Omental fat pad (tissue), 4 donors: ENCODE measurements around the gene WAS. TPM values are rescaled to one million over a fixed set of nuclear protein-coding genes. Genes with fewer than 3 reads are reported as not detected.
"Not testable (repeated sequence)": the region's sequence is repeated elsewhere in the genome, so short reads cannot be mapped to it uniquely, and the experiment has no call there.

ENCODE experiments used
- ATAC-seq: fragments of 150-250 bp; one replicate; pipeline ENCODE4 v1.9.1; 2016; ENCODE audit warnings: mild to moderate bottlenecking, moderate library complexity; ENCODE audit not compliant: low FRiP score
- DNase-seq: peaks from one replicate; pipeline ENCODE4 v3.0.0-alpha.2; 2019; ENCODE audit warnings: low spot score
- total RNA-seq, 4 donors: library from RNA; depleted of rRNA; stranded (reverse); fragments of >200 nt; gene quantifications; one replicate each; pipeline ENCODE4 v1.1.0, GENCODE V29; 2016
- TF ChIP-seq, protein P1 (sequence below), 3 donors: fragments of 450-650 bp; IDR thresholded peaks; one replicate each; pipeline ENCODE4 v1.5.1; 2016 to 2017; ENCODE audit warnings: antibody characterized with exemption in 3 of 3, mild to moderate bottlenecking in 3 of 3, moderate library complexity in 2 of 3

The WAS gene
- total RNA-seq, 4 donors from 2014 or later = 9.0 to 26.0 (median 21.0) TPM

DNA sequence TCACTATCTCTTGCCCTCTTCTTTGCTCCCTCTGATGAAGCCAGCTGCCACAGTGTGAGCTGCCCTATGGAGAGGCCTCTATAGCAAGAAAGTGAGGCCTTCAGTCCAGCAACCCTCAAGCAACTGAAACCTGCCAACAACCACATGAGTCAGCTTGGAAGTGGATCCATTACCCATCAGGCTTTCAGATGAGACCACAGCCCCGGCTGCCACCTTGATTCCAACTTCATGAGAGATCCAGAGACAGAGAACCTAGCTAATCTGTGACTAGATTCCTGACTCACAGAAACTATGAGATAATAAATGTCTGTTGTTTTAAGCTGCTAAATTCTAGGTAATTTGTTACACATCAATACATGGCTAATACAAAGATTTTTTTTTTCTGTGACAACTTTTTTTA lies 20.4 kb upstream of the WAS start:
- TF ChIP-seq, protein P1, sequence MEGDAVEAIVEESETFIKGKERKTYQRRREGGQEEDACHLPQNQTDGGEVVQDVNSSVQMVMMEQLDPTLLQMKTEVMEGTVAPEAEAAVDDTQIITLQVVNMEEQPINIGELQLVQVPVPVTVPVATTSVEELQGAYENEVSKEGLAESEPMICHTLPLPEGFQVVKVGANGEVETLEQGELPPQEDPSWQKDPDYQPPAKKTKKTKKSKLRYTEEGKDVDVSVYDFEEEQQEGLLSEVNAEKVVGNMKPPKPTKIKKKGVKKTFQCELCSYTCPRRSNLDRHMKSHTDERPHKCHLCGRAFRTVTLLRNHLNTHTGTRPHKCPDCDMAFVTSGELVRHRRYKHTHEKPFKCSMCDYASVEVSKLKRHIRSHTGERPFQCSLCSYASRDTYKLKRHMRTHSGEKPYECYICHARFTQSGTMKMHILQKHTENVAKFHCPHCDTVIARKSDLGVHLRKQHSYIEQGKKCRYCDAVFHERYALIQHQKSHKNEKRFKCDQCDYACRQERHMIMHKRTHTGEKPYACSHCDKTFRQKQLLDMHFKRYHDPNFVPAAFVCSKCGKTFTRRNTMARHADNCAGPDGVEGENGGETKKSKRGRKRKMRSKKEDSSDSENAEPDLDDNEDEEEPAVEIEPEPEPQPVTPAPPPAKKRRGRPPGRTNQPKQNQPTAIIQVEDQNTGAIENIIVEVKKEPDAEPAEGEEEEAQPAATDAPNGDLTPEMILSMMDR (IDR thresholded peaks at IDR 0.05) = no peak
- no peak for DNase-seq
- ATAC-seq = no peak

DNA sequence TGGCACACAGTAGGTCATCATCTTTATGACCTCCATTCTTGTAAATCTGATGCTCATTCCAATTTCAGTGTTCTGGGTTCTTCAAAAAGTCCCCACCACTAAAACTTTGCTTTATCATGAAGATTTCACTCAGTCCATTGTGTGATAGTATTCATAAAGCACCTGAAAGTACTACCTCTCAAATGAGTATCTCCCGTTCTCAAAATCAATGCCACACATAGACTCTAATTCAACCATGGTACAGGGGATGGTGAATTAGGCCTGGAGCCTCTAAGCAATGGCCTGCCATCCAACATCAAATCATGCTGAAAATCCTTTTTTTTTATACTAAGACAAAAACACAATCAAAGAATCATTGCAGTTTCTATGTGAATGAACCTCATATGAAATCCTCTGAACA lies 19.4 kb upstream of the WAS start:
- TF ChIP-seq, protein P1 (IDR thresholded peaks at IDR 0.05) = no peak
- ATAC-seq = no peak
- no peak for DNase-seq

DNA sequence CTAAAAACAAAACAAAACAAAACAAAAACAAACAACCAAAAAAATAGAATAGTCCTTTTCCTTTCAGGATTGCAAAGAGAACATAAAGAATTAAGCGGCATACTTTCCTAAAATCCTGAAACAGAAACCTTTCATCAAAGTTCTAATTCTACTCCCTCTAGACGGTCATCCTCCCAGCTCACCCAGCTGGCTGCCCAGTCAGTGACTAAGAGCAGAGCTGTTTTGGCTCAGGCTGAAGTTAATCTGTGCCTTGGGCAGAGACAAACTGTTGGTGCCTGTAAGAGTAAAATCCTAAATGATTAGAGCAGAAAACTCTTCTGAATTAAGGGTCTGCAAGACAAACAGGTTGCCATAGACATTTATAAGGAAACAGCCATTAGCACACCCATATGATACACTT lies 17.6 kb upstream of the WAS start:
- ATAC-seq = no peak
- DNase-seq = no peak
- TF ChIP-seq, protein P1 (IDR thresholded peaks at IDR 0.05) = no peak

- ATAC-seq = no peak
- TF ChIP-seq, protein P1 (IDR thresholded peaks at IDR 0.05) = no peak
- no peak for DNase-seq
Observed at GRCh38 chrX:48666649-48667048, 16.9 kb upstream of the WAS start.

- no peak for ATAC-seq
- TF ChIP-seq, protein P1 (IDR thresholded peaks at IDR 0.05) = no peak
- DNase-seq = no peak
Observed at GRCh38 chrX:48667509-48667908, 16.1 kb upstream of the WAS start.

DNA sequence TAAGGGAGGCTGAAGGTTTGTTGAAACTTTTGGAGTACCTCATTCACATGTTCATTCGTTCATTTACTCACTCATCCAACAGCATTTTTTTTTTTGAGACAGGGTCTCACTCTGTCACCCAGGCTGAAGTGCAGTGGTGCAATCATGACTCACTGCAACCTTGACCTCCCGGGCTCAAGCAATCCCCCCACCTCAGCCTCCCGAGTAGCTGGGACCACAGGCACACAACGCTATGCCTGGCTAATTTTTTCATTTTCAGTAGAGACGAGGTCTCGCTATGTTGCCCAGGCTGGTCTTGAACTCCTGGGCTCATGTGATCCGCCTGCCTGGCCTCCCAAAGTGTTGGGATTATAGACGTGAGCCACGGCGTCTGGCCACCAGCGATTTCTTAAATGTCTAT lies 15.4 kb upstream of the WAS start:
- DNase-seq, ATAC-seq: not testable (repeated sequence)

- DNase-seq (peak; percentile 52), ATAC-seq (peak; percentile 97)
- TF ChIP-seq, protein P1 (IDR thresholded peaks at IDR 0.05) = no peak
Observed at GRCh38 chrX:48676106-48676892, 7.3 kb upstream of the WAS start.
